Measurements from ENCODE around the gene PLXNA2.

PLXNA2 gene

GRCh38 chr1:208084220-208084619, 160.0 kb downstream of the PLXNA2 start:
- FAIRE-seq = no peak

GRCh38 chr1:208083715-208084085, 160.5 kb downstream of the PLXNA2 start:
- FAIRE-seq = no peak

DNA sequence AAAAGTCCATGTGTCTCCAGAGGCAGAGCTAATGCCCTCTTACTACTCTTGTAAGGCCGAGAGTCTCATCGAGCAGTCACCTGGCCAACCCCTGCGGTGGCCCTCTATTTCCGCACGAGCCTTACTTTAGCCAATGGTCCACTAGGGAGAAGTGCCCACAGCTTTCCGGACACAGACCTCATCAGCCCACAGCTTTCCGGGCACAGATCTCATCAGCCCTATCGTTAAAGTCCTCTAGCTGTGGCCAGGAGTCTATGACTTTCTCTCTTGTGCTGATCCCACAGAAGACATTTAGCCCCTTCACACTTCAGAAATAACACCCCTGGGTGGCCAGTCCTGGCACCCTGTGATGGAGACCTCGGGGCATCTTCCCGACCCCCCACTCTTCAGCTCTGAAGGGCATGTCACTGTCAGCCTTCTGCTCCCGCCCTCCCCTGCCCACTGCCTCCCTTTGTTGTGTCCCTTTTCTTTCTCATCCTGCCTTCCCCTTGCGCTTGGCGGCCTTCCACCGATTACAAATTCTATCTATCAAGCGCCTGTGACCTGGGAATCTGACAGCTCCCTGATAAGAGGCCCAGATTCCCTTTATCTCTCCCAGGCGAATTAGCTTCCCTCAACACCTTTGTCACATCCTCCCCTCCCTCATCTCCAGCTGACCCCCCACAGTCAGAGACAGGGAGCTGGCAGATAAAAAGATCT, 161.0 kb downstream of the PLXNA2 start:
- FAIRE-seq = no peak

DNA sequence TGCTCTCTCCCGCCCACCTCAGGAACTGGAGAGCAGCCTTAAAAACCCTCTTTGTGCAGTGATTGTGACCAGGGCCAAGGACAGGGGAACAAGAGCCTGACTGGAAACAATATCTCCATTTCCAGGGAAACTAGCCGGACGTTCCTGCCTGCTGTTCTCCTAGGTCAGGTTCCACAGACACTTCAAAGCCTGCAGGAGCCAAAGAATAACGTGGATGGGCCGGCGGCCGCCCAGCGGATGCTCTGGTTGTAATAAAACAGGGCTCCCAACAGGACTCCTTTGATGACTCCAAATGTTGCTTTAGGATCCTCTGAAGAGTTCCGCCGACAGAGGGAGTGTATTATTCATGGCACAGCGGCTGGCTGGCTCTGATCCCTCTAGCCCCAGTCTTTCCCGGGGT, 162.2 kb downstream of the PLXNA2 start:
- no peak for FAIRE-seq

DNA sequence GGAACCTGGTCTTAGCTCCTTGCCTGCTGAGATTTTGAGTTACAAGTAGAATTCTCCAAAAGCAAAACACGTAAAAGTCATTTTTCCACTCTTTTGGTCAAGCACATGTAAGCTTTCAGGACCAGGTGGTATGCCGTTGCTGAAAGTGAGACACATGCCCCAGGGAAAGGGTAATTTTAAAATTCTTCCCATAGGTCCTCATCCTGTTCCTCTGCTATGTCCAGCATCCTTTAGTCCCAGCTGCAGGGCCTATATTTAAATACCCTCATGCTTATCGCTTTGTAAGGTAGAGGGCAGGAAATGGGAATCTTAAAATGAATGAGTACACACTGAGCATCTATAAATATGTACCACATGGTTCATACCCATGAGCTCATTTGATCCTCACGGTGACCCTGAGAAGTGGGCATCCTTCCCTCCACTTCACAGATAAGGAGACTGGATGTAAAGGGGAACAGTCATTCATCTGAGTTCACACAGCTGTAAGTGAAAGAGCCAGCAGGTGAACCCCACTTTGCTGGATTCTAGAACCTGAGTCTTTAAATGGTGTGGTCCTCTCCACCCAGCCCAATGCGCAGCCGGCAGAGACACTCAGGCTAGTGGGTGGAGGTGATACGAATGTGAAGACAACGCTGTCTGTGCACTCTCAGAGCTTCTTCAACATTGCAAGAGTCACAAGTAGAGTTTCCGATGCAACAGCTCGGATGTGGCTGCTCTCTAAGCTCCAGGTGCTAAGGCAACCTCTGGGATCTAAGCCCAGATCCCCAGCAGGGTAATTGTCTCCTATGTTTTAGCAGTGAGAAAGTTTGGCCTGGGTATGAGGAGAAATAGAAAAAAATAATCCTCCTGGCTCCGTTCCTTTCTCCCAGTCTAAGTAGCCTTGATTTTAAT, 163.5 kb downstream of the PLXNA2 start:
- FAIRE-seq = no peak

DNA sequence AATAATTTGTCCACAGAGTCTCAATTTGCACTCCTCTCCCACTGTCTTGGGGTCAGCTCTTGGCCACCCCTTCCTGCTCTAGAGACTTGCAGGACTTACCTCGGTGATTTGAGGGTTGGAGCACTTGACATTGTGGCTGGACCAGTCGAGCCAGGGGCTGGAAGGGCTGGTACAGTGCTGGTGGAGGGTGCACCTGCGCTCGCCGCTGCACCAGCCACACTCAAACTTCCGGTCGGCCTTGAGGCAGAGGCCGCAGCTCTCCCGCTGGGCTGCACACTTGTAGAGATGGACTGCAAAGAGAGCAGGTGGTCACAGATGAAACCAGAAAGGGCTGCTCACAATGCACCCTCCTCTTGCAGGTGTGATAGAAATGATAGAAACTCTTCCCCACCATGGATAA, 165.0 kb downstream of the PLXNA2 start:
- FAIRE-seq = no peak

DNA sequence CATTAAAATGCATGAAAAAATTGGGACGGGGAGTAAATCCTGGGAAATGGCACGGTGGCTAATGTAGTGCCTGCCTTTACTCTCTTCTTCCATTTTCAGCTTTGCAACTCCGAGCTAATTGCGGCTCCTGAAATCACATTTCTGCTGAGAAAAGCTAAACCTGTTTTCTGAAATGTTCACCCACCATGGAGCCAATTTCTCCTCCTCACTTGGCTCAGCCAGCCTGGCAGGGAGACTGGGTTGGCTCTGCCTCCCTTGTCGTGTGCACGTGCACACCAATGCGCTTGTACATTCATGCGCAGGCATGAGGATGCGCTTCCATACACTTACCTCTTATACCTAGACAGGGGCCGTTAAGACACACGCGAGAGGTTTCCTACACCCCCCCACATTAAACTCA, 165.4 kb downstream of the PLXNA2 start:
- no peak for FAIRE-seq

- FAIRE-seq = no peak
Measured at GRCh38 chr1:208077232-208078075, 166.7 kb downstream of the PLXNA2 start.

- FAIRE-seq = no peak
Measured at GRCh38 chr1:208074353-208074752, 169.8 kb downstream of the PLXNA2 start.

DNA sequence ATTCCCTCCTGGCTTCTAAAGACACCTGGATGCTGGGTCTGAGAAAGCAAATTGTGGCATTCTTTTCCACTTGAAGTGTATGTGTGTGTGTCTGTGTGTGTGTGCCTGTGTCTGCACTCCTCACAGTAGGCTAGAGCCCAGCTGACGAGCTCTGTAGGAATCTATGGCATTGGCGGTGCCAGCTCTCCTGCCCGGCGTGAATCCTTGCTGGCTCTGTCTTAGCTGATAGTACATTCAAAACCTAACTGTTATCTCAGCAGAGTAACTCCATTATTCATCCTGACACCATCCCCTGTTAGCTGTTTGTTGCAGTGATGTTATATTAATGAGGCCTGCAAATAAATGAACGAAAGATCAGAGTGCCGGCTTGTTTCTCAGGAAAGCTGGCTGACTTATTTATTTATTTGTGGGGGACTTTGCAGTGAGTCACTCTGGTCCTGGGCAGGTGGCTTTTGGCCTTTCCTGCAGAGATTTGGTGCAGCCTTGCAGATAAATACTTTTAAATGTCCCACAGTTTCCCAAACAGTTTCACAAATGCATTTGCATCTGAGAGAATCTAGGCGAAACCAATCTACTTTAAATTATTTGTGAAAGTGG, 172.7 kb downstream of the PLXNA2 start:
- no peak for FAIRE-seq

DNA sequence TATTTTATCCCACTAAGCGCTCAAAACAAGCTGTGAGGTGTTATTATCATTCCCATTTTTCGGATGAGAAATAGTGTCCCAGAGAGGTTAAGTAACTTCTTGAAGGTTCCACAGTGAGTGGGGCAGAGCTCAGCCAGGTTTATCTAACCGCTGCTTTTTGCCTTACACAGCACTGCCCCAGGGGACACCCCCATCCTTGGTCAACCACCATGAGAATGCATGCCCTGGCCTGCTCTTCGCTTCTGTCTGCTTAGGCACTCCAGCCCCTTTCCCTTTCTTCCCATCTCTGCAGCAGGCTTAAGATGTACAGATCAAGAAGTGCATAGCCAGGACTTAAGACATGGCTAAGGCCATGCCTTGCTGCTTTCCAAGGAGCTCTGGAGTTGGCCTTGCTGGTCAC, 174.3 kb downstream of the PLXNA2 start:
- no peak for FAIRE-seq

DNA sequence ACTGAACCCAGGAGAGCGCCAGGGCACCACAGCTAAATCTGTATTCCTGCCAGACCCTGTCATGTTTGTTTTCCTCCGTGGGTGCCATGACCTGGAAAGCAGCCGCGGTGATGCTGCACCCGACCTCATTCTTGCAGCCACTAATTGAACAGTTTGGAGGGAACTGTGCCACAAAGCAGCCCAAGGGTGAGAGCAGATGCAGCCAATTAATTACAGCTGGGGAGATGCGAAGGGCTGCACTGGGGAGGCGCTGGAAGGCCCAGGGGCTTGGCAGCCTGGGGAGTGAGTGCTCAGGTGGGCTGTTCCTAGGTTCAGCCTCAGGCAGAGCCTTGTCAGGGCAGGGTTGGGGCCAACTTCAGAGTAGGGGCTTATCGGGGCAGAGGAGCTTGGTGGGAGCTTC, 174.9 kb downstream of the PLXNA2 start:
- no peak for FAIRE-seq

DNA sequence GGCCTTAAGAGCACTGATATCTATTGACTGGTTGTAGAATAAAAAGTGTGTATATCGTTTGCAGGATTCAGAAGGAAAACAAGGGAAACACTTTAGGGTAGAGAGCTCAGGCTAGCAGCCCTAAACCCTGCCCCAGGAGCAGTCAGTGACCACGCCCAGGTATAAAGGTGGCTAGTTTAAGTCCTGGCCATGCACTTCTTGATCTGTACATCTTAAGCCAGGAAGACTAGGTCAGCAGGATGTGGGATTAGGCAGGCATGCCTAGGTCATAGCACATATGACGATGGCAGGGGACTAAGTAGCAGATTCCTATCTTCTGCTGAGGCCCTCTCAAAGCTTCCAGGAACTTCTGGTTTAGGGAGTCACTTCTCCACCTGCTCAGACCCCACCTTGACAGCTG, 175.3 kb downstream of the PLXNA2 start:
- no peak for FAIRE-seq

- FAIRE-seq = no peak
Measured at GRCh38 chr1:208068407-208068806, 175.8 kb downstream of the PLXNA2 start.

DNA sequence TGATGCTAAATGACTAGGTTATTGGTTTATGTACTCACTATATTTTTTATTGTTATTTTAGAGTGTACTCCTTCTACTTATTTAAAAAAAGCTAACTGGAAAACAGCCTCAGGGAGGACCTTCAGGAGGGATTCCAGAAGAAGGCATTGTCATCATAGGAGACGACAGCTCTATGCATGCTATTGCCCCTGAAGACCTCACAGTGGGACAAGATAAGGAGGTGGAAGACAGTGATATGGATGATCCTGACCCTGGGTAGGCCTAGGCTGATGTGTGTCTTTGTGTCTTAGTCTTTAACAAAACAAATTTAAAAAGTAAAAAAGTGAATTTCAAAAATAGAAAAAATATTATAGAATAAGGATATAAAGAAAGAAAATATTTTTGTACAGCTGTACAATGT, 177.6 kb downstream of the PLXNA2 start:
- FAIRE-seq = no peak

- no peak for FAIRE-seq
Measured at GRCh38 chr1:208065862-208066261, 178.3 kb downstream of the PLXNA2 start.

- no peak for FAIRE-seq
Measured at GRCh38 chr1:208061632-208062031, 182.6 kb downstream of the PLXNA2 start.

- FAIRE-seq = no peak
Measured at GRCh38 chr1:208061118-208061517, 183.1 kb downstream of the PLXNA2 start.

DNA sequence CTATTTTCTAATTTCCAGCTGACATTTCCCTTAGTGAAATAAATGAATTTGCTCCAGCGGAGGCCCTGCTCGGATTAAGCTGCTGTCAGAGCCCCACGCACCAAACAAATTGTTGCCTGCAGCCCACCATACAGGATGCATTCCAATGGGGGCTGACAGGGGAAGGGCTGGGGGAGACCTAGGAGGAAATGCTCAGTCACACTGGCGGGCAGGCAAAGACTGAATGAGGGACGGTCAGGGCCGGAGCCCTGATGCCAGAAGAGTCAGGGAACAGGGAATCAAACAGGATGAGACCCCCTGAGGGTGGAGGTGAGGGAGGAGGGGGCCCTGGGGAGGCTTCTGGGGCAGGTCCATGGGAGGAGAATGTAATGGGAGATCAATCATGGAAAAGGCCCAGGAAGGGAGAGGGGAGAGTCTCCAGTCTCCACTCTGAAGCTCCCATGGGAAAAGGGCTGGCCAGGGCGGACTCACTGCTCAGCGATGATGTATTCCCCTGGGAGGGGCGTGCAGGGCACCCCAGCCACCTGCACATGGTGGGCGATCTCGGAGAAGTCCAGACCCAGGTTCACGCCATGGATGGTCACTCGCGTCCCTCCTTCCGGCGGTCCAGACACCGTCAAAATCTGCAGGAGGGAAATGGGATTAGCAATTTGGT, 183.8 kb downstream of the PLXNA2 start:
- FAIRE-seq = no peak

- FAIRE-seq = no peak
Measured at GRCh38 chr1:208059409-208060001, 184.7 kb downstream of the PLXNA2 start.

- FAIRE-seq = no peak
Measured at GRCh38 chr1:208058756-208059155, 185.4 kb downstream of the PLXNA2 start.

GRCh38 chr1:208058267-208058666, 185.9 kb downstream of the PLXNA2 start:
- no peak for FAIRE-seq
